ENCODE results near the gene CAPN8.

- TF ChIP-seq CTCF (IDR thresholded peaks at IDR 0.05; ENCODE audit: low read depth, low read length, missing input control) (no peak), MAX (IDR thresholded peaks at IDR 0.05) (no peak), GABPA (IDR thresholded peaks at IDR 0.05 in 1 of 2, conservative IDR thresholded peaks at IDR 0.05 in 1 of 2) (no peak)
Measured at GRCh38 chr1:223504741-223505140, 160.8 kb downstream of the CAPN8 start.
